GM21381 (cell line): Measurements from ENCODE around the gene BCL11B.

Experiments
- ATAC-seq: cut with Tn5 transposase; IDR thresholded peaks from one replicate; pipeline ENCODE4 v1.9.1; 2021; ENCODE audit warnings: mild to moderate bottlenecking, moderate library complexity; ENCODE audit not compliant: unreplicated experiment

The BCL11B gene

GRCh38 chr14:99287269-99287942, 15.4 kb upstream of the BCL11B start:
- peak; percentile 84 for ATAC-seq

- ATAC-seq, result peak; percentile 66
Measured at GRCh38 chr14:99286761-99287160, 14.8 kb upstream of the BCL11B start.

GRCh38 chr14:99284254-99285004, 12.4 kb upstream of the BCL11B start:
- ATAC-seq, result no peak

- no peak for ATAC-seq
Measured at GRCh38 chr14:99282261-99283050, 10.5 kb upstream of the BCL11B start.

GRCh38 chr14:99281396-99281795, 9.4 kb upstream of the BCL11B start:
- ATAC-seq, result no peak

GRCh38 chr14:99280852-99281251, 8.9 kb upstream of the BCL11B start:
- no peak for ATAC-seq

- ATAC-seq, result no peak
Measured at GRCh38 chr14:99280066-99280731, 8.2 kb upstream of the BCL11B start.

- ATAC-seq, result no peak
Measured at GRCh38 chr14:99278836-99279235, 6.8 kb upstream of the BCL11B start.

- ATAC-seq, result no peak
Measured at GRCh38 chr14:99277530-99277929, 5.5 kb upstream of the BCL11B start.

GRCh38 chr14:99276482-99276881, 4.5 kb upstream of the BCL11B start:
- no peak for ATAC-seq

GRCh38 chr14:99275222-99275584, 3.2 kb upstream of the BCL11B start:
- no peak for ATAC-seq

GRCh38 chr14:99274346-99275221, 2.6 kb upstream of the BCL11B start:
- ATAC-seq, result peak; percentile 32

GRCh38 chr14:99273766-99274345, 1.9 kb upstream of the BCL11B start:
- ATAC-seq, result peak; percentile 6

GRCh38 chr14:99272899-99273765, 1.1 kb upstream of the BCL11B start:
- ATAC-seq, result no peak

GRCh38 chr14:99272632-99272898, 568 bp upstream of the BCL11B start:
- no peak for ATAC-seq

- no peak for ATAC-seq
Measured at GRCh38 chr14:99271221-99271941, 616 bp downstream of the BCL11B start.

GRCh38 chr14:99270458-99271220, 1.4 kb downstream of the BCL11B start:
- ATAC-seq, result no peak
